Kidney glomerular epithelial cell (primary cell): Measurements from ENCODE around the gene PAOX.
"Not testable (repeated sequence)": the region's sequence is repeated elsewhere in the genome, so short reads cannot be mapped to it uniquely, and the experiment has no call there.

Source experiments
- DNase-seq: peaks from one replicate; lab custom pipeline; 2025; lab: John Stamatoyannopoulos, UW

PAOX gene

GRCh38 chr10:133364645-133365431 lies 14.2 kb upstream of the PAOX start:
- no peak for DNase-seq

GRCh38 chr10:133365461-133366129 lies 13.5 kb upstream of the PAOX start:
- DNase-seq: no peak

GRCh38 chr10:133366130-133366478 lies 13.0 kb upstream of the PAOX start:
- DNase-seq: no peak

GRCh38 chr10:133366751-133367150 lies 12.3 kb upstream of the PAOX start:
- no peak for DNase-seq

- DNase-seq: not testable (repeated sequence)
These were observed 11.6 kb upstream of the PAOX start for GRCh38 chr10:133367461-133367860.

GRCh38 chr10:133368153-133368552 lies 10.9 kb upstream of the PAOX start:
- no peak for DNase-seq

- no peak for DNase-seq
These were observed 8.9 kb upstream of the PAOX start for GRCh38 chr10:133370030-133370786.

- DNase-seq: no peak
These were observed 6.6 kb upstream of the PAOX start for GRCh38 chr10:133372507-133372906.

- peak; percentile 89 for DNase-seq
These were observed 5.6 kb upstream of the PAOX start, which contains the start of gene ECHS1 for GRCh38 chr10:133373174-133374090. ECHS1 (minus strand) TSS chr10:133373354; CDS start chr10:133373333, 21 bp downstream.

- no peak for DNase-seq
These were observed 3.5 kb upstream of the PAOX start for GRCh38 chr10:133375357-133376115.

- DNase-seq: not testable (repeated sequence)
These were observed 2.9 kb upstream of the PAOX start for GRCh38 chr10:133376183-133376582.

- no peak for DNase-seq
These were observed 1.8 kb upstream of the PAOX start for GRCh38 chr10:133377025-133377817.

- DNase-seq: no peak
These were observed 1.2 kb upstream of the PAOX start for GRCh38 chr10:133377818-133378250.

GRCh38 chr10:133378251-133379096 lies 588 bp upstream of the PAOX start:
- no peak for DNase-seq

GRCh38 chr10:133379801-133380666 lies 972 bp downstream of the PAOX start:
- DNase-seq: no peak

GRCh38 chr10:133381036-133381435 lies 2.0 kb downstream of the PAOX start:
- no peak for DNase-seq

GRCh38 chr10:133383551-133383950 lies 4.5 kb downstream of the PAOX start:
- no peak for DNase-seq

- no peak for DNase-seq
These were observed 5.0 kb downstream of the PAOX start for GRCh38 chr10:133384071-133384470.
